ENCODE measurements around the gene ZCCHC8. TPM values are rescaled to one million over a fixed set of nuclear protein-coding genes. Genes with fewer than 3 reads are reported as not detected.

ZCCHC8 gene
- total RNA-seq, 1 donor from 2014 or later, result 27.6 TPM

GRCh38 chr12:122503783-122504590, 3.3 kb upstream of the ZCCHC8 start:
- no peak overlapping the region for H3K4me3 Mint-ChIP-seq (ENCODE audit: unreplicated experiment)
- H3K9me3 Mint-ChIP-seq (ENCODE audit: unreplicated experiment), result no peaks in the 10 kb centered on the region
- peaks cover 39% of the 10 kb centered on the region for H3K36me3 Mint-ChIP-seq (ENCODE audit: unreplicated experiment)
- H3K4me1 Mint-ChIP-seq (ENCODE audit: unreplicated experiment), result peaks cover 21% of the 10 kb centered on the region
- no peaks in the 10 kb centered on the region for H3K27me3 Mint-ChIP-seq (ENCODE audit: unreplicated experiment)
- no peak for TF ChIP-seq CTCF (IDR thresholded peaks at IDR 0.05)
- no peak for DNase-seq (ENCODE audit: extremely low spot score, unreplicated experiment)
- H3K27ac Mint-ChIP-seq (ENCODE audit: unreplicated experiment), result peak overlapping the region; percentile 27

GRCh38 chr12:122503147-122503751, 2.5 kb upstream of the ZCCHC8 start:
- H3K27me3 Mint-ChIP-seq (ENCODE audit: unreplicated experiment), result no peaks in the 10 kb centered on the region
- no peak for DNase-seq (ENCODE audit: extremely low spot score, unreplicated experiment)
- H3K4me3 Mint-ChIP-seq (ENCODE audit: unreplicated experiment), result no peak overlapping the region
- H3K9me3 Mint-ChIP-seq (ENCODE audit: unreplicated experiment), result no peaks in the 10 kb centered on the region
- no peak for TF ChIP-seq CTCF (IDR thresholded peaks at IDR 0.05)
- peaks cover 28% of the 10 kb centered on the region for H3K4me1 Mint-ChIP-seq (ENCODE audit: unreplicated experiment)
- peaks cover 39% of the 10 kb centered on the region for H3K36me3 Mint-ChIP-seq (ENCODE audit: unreplicated experiment)
- peak overlapping the region; percentile 27 for H3K27ac Mint-ChIP-seq (ENCODE audit: unreplicated experiment)

- no peak for TF ChIP-seq CTCF (IDR thresholded peaks at IDR 0.05)
- Mint-ChIP-seq H3K4me3 (ENCODE audit: unreplicated experiment) (peak overlapping the region; percentile 97), H3K36me3 (ENCODE audit: unreplicated experiment) (peaks cover 32% of the 10 kb centered on the region), H3K27ac (ENCODE audit: unreplicated experiment) (peak overlapping the region; percentile 100), H3K4me1 (ENCODE audit: unreplicated experiment) (peaks cover 37% of the 10 kb centered on the region), H3K9me3 (ENCODE audit: unreplicated experiment) (no peaks in the 10 kb centered on the region), H3K27me3 (ENCODE audit: unreplicated experiment) (no peaks in the 10 kb centered on the region)
- no peak for DNase-seq (ENCODE audit: extremely low spot score, unreplicated experiment)
Measured at GRCh38 chr12:122501489-122501989, 807 bp upstream of the ZCCHC8 start.

- H3K27ac Mint-ChIP-seq (ENCODE audit: unreplicated experiment), result peak overlapping the region; percentile 100
- peak; percentile 87 for DNase-seq (ENCODE audit: extremely low spot score, unreplicated experiment)
- no peaks in the 10 kb centered on the region for H3K27me3 Mint-ChIP-seq (ENCODE audit: unreplicated experiment)
- H3K4me1 Mint-ChIP-seq (ENCODE audit: unreplicated experiment), result peaks cover 38% of the 10 kb centered on the region
- no peak for TF ChIP-seq CTCF (IDR thresholded peaks at IDR 0.05)
- H3K36me3 Mint-ChIP-seq (ENCODE audit: unreplicated experiment), result peaks cover 23% of the 10 kb centered on the region
- peak overlapping the region; percentile 97 for H3K4me3 Mint-ChIP-seq (ENCODE audit: unreplicated experiment)
- no peaks in the 10 kb centered on the region for H3K9me3 Mint-ChIP-seq (ENCODE audit: unreplicated experiment)
Measured at GRCh38 chr12:122499991-122500684, 594 bp downstream of the ZCCHC8 start.
